Left renal cortex interstitium (tissue), 4 donors: ENCODE measurements around the gene KBTBD12. TPM values are rescaled to one million over a fixed set of nuclear protein-coding genes. Genes with fewer than 3 reads are reported as not detected.

Source experiments
- DNase-seq, 4 donors: peaks; one replicate each; pipeline ENCODE4 v3.0.0-alpha.2; 2013; ENCODE audit warnings: low read depth in 4 of 4, low spot score in 2 of 4, missing footprints in 1 of 4
- polyA plus RNA-seq, 4 donors: library from polyadenylated mRNA; unstranded; fragments of 120-200 nt; gene quantifications; one replicate each; pipeline ENCODE4 v1.2.1, GENCODE V29; 2013; ENCODE audit not compliant: insufficient read length in 4 of 4

Gene KBTBD12
- polyA plus RNA-seq, 4 donors: 0.81 to 1.6 (median 1.3) TPM

DNA sequence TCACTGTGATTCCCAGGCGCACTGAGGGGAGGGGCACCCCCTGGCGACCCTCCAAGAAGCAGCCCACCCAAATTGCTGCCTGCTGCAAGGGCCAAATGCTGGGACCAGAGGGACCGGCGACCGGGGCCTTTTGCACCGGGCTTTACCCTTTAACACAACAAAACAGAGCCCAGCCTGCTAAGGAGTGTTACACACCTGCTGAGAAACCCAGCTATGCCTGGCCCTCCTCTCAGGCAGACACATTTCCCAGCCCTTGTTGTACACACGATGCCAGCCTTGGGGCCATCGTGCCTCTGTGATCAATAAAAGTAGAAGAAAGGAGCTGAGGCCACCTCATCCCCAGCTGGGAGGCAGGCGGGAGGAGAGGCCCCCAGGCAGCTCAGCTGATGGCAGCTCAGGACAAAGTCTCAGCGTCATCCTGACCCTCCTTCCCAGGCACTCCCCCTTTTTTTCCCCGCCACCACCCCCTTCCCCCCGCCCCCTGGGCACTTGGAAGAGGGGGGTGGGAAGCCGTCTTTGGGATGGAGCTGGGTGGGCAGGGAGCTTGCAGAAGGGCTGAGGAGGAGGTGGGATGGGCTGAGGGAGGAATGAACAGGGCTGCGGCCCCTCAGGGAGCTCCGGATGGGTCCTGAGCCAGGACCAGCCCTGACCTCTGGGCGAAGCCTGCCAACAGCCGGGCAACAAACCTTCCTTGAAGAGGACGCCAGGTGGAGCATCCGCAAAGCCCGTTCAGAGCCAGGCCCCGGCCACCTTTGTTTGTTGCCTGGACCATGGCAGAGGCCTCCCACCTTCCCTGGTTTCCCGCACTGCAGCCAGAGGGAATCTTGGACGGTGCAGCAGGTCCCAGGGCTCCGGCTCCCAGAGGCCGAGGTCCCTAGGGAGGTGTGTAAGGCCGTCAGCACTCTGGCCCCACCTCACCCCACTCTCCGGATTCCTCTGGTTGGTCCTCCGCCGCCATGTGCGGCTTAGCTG is 91.3 kb downstream of the KBTBD12 start:
- no peak for DNase-seq

GRCh38 chr3:128007033-128007424 is 92.0 kb downstream of the KBTBD12 start:
- no peak for DNase-seq

DNA sequence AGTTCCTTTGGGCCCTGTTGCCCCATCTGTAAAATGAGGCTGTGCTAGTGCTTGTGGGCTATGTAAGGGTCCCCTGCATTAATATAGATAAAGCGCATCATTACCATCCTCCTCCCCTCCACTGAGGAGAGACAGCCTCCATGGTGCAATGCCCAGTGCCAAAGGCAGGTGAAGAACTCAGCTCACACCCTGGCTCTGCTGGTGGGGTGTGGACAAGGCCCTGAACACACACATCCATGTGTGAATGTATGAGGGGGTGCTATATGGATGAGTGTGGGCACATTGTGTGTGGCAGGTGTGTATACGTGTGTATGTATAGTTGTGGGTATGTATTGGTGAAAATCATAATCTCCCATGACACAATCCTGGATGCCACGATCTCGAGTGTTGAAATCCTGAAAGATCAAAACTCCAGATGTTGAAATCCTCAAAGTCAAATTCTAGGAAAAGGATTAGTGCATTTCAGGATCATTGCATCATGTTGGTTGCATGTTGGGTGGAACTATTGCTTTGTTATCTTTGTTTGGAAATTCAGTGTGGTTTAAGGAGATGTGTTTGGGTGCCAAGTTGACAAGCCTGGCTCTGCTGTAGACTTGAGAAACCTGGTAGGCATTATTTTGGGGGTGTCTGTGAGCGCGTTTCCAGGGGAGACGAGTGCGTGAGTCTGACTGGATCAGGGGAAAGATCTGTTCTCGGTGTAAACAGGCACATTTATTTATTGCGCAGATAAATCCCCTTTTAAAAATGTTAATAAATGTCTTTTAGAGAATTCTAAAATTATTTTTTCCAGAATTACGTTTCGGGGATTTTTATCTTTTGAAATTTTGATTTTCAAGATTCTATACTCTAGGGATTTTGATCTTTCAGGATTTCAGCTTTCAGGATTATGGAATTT is 95.2 kb downstream of the KBTBD12 start:
- no peak for DNase-seq

DNA sequence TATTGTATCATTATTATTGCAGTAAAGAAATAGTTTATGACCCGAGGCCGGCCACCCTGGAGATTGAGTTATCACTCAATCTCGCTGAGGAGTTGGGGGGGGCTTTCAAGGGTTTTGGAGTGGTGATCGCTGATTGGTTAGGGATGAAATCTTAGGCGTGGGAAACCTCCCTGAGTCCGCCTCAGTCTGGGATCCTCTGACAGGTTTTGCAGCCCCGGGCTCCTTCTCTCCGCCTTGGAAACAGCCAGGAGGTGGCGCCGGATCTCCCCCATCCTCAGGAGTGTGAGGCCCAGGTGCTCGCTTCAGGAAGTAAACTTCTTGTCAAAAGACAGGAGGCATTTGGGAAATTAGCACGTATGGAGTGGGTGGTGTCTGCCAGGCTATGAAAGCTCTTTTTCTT is 96.1 kb downstream of the KBTBD12 start:
- DNase-seq: peak; percentile 25 to 70 (median 46)

- DNase-seq: no peak
Observed at GRCh38 chr3:128012050-128012449, 97.0 kb downstream of the KBTBD12 start.

- no peak for DNase-seq
Observed at GRCh38 chr3:128014548-128014947, 99.5 kb downstream of the KBTBD12 start.

DNA sequence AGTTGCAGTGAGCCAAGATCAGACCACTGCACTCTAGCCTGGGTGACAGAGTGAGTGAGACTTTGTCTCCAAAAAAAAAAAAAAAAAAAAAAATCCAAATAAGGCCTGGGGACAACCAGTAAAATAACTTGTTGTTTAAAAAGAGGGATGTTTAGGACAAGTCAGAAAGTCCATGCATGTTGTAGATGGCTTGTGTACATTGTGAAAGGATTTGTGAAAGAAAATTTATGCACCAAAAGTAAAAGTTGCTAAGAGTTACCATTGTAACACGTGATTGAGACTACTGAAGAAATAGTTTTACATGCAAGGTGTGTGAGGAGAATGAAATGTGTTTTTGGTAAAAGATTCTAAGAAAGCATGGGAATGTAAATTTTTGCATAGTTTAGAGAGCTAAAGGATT is 101.5 kb downstream of the KBTBD12 start:
- no peak for DNase-seq

DNA sequence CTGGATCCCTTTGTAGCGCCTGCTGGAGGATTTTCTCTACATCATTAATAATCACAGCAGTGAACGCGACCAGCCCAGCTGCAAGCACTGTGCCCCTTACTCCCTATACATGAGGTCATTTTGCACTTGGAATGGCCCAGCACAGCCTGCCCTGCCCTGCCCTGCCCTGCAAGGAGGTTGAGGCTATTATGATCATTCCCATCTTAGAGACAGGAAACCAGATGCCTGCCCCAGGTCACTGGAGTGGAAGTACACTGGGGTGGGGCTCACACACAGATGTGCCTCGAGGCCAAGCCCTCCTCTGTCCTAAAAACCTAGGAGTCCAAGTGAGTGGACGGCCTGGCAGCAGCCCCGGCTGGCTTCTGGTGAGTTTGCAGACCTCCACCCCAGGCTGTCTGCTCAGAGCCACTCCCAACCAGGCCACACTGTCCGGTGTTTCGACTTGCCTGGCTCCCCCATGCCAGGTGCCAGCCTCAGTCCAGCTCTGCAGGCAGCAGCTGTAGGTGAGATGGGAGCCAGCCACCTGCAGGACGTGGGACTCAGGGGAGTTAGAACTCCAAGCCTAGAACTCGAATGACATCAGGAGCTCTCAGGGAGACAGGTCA is 106.8 kb downstream of the KBTBD12 start:
- no peak for DNase-seq

DNA sequence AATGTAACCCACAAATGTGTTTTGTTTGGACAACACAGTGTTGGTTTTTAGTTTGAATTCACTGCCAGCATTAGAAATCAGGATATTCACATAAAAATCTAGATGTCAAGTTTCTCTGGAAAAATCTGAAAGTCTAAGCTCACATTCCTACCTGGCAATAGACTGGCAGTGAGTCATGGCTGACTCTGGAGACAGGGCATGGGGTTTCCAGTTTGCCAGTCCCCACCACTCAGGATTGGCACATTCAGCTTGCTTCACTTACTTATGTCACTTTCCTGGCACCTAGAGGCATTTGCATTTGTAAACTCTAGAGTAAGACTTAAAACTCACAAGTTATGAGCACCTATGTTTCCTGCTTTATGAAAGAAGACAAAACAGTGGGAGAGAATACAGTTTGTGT is 118.1 kb downstream of the KBTBD12 start:
- DNase-seq: no peak

DNA sequence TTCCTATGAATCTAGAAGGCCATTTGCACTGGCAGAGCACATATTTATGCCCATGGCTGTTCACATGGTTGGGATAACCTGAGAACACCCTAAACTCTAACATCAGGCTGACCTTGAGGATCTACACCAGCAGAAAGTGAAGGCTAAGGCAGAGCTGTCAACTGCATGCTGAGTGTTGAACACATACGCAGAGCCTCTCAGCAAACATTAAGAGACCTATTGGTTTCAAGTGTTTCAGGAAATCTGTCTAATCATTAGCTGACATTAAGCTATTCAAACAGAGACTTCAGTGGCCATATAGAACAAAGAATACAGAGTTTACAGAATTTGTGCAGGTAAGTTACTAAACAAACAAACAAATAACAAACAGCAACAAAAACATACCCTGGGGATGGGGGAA is 121.1 kb downstream of the KBTBD12 start:
- no peak for DNase-seq

Other genes with a start within 250 kb of the KBTBD12 start
- gene ABTB1, start 242.3 kb upstream of the KBTBD12 start, polyA plus RNA-seq: 10 to 100 TPM; 17.4 to 31.2 (median 26.8) TPM
- 10 to 100 TPM; 21.3 to 28.0 (median 26.9) TPM for gene MGLL, start 92.7 kb upstream of the KBTBD12 start, polyA plus RNA-seq
- 100 to 1,000 TPM; 167 to 190 (median 173) TPM for gene SEC61A1, start 137.2 kb downstream of the KBTBD12 start, polyA plus RNA-seq
- 10 to 100 TPM; 63.7 to 68.6 (median 68.1) TPM for gene RUVBL1, start 208.6 kb downstream of the KBTBD12 start, polyA plus RNA-seq
- 10 to 100 TPM; 21.7 to 29.8 (median 25.5) TPM for gene EEFSEC, start 238.2 kb downstream of the KBTBD12 start, polyA plus RNA-seq